GM18498 (cell line): ENCODE data around the gene TSPEAR.
"Not testable (repeated sequence)": the region's sequence is repeated elsewhere in the genome, so short reads cannot be mapped to it uniquely, and the experiment has no call there.

Experiments
- ATAC-seq: cut with Tn5 transposase; IDR thresholded peaks from one replicate; pipeline ENCODE4 v1.9.1; 2021; ENCODE audit warnings: mild to moderate bottlenecking, moderate library complexity; ENCODE audit not compliant: unreplicated experiment

TSPEAR gene

GRCh38 chr21:44703731-44704635, 7.4 kb downstream of the TSPEAR start:
- no peak for ATAC-seq

- ATAC-seq: no peak
Measured at GRCh38 chr21:44702973-44703730, 8.2 kb downstream of the TSPEAR start.

GRCh38 chr21:44702111-44702972, 9.0 kb downstream of the TSPEAR start:
- ATAC-seq: no peak

GRCh38 chr21:44701541-44701940, 9.8 kb downstream of the TSPEAR start:
- ATAC-seq: no peak

- ATAC-seq: no peak
Measured at GRCh38 chr21:44701023-44701400, 10.4 kb downstream of the TSPEAR start.

- no peak for ATAC-seq
Measured at GRCh38 chr21:44700101-44701022, 11.0 kb downstream of the TSPEAR start.

- no peak for ATAC-seq
Measured at GRCh38 chr21:44699502-44700001, 11.8 kb downstream of the TSPEAR start.

- no peak for ATAC-seq
Measured at GRCh38 chr21:44697811-44698734, 13.3 kb downstream of the TSPEAR start.

GRCh38 chr21:44697172-44697810, 14.1 kb downstream of the TSPEAR start, which contains the start of gene KRTAP10-12:
KRTAP10-12 (plus strand) TSS chr21:44697172; CDS start chr21:44697202, 30 bp downstream.
- ATAC-seq: not testable (repeated sequence)

- no peak for ATAC-seq
Measured at GRCh38 chr21:44696572-44696971, 14.8 kb downstream of the TSPEAR start.

GRCh38 chr21:44695641-44696040, 15.7 kb downstream of the TSPEAR start:
- ATAC-seq: no peak

GRCh38 chr21:44695184-44695583, 16.2 kb downstream of the TSPEAR start:
- no peak for ATAC-seq

- no peak for ATAC-seq
Measured at GRCh38 chr21:44694776-44695175, 16.6 kb downstream of the TSPEAR start.

- no peak for ATAC-seq
Measured at GRCh38 chr21:44692798-44693512, 18.4 kb downstream of the TSPEAR start.

GRCh38 chr21:44691686-44692085, 19.7 kb downstream of the TSPEAR start:
- ATAC-seq: no peak

GRCh38 chr21:44689740-44690139, 21.6 kb downstream of the TSPEAR start:
- not testable (repeated sequence) for ATAC-seq

GRCh38 chr21:44687671-44688070, 23.7 kb downstream of the TSPEAR start:
- no peak for ATAC-seq
